Activated naive CD4-positive, alpha-beta T cell treated with anti-CD3 and anti-CD28 coated beads, Interleukin-2, amount 50 U/mL, for 24 hours (primary cell): ENCODE results near the gene ITFG1.
A peak's percentile ranks its signal among the peaks of the same experiment; 100 is the strongest.

Experiments
- H3K27ac Mint-ChIP-seq: one replicate; pipeline ENCODE4 v1.8.0; 2021; ENCODE audit warnings: mild to moderate bottlenecking, mixed read lengths
- H3K27me3 Mint-ChIP-seq: one replicate; pipeline ENCODE4 v1.8.0; 2021; ENCODE audit warnings: mixed read lengths
- H3K36me3 Mint-ChIP-seq: one replicate; pipeline ENCODE4 v1.8.0; 2021; ENCODE audit warnings: mixed read lengths
- H3K4me1 Mint-ChIP-seq: one replicate; pipeline ENCODE4 v1.8.0; 2021; ENCODE audit warnings: mixed read lengths
- H3K4me3 Mint-ChIP-seq: one replicate; pipeline ENCODE4 v1.8.0; 2021; ENCODE audit warnings: mild to moderate bottlenecking, mixed read lengths
- H3K9me3 Mint-ChIP-seq: one replicate; pipeline ENCODE4 v1.8.0; 2021; ENCODE audit warnings: mixed read lengths

ITFG1 gene

DNA sequence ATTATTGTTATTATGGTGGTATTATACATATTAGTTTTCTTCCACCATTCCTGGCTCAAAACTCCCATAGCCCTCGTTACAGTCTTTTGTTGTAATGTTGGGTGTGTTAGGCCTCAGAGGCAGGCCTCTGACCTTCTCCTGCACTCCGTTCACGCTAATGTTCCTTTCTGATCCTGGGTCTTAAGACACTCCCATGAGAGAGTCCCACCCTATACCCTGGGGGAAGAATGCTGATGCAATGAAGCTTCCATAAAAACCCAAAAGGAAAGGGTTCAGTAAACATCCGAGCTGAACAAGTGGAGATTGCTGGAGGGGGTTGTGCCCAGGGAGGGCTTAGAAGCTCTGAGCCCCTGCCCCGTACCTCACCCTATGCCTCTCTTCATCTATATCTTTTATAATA, 175.9 kb downstream of the ITFG1 start:
- Mint-ChIP-seq H3K4me3 (no peak overlapping the region), H3K27me3 (no peaks in the 10 kb centered on the region), H3K9me3 (peaks cover 13% of the 10 kb centered on the region), H3K36me3 (peaks cover 30% of the 10 kb centered on the region), H3K4me1 (no peaks in the 10 kb centered on the region), H3K27ac (no peak overlapping the region)

DNA sequence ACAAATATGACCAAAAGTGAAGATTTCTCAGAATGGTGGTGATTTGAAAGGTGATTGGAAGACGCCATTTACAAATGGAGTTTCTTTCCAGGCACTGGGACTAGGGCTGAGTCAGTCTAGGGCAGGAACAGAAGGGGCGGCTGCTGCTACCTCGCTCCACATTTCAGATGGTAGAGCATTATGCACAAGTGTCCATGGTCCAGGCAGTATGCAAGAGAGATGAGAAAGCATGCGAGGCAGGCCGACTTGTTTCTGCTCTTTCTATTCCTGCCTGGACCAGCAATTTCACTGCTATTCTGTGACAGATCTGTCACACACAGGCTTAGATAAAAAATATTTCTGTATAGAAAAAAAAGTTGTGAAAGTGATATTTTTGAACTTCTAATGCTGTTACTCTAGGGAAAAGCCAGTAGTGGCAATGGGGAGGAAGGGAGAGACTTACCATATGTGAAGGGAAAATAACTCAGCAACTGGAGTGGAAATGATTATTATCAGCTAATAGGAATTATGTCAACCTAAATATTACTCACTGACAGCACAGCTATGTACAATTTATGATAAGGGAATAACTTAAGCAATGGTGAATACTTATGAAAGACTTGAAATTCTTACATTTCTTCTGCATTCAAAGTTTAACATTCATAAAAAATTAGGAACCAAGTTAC, 182.4 kb downstream of the ITFG1 start:
- Mint-ChIP-seq H3K36me3 (peaks cover 11% of the 10 kb centered on the region), H3K4me3 (no peak overlapping the region), H3K9me3 (no peaks in the 10 kb centered on the region), H3K27ac (no peak overlapping the region), H3K4me1 (no peaks in the 10 kb centered on the region), H3K27me3 (no peaks in the 10 kb centered on the region)

DNA sequence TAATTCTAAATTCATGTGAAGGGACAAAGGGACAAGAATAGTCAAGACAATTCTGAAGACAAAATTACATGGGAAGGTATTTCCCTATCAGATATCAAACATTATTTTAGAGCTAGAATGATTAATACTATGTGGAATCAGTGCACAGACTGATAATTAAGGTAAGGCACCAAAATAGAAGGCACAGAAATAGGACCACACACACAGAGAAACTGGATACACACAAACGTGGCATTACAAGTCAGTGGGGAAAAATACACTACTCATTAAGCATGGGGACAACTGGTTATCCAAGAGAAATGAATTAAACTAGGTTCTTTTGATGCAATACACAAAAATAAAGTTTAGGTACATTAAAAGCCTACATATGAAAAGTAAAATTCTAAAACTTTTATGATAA, 184.3 kb downstream of the ITFG1 start:
- no peaks in the 10 kb centered on the region for H3K9me3 Mint-ChIP-seq
- H3K4me3 Mint-ChIP-seq = no peak overlapping the region
- H3K36me3 Mint-ChIP-seq = peaks cover 18% of the 10 kb centered on the region
- no peaks in the 10 kb centered on the region for H3K4me1 Mint-ChIP-seq
- no peak overlapping the region for H3K27ac Mint-ChIP-seq
- H3K27me3 Mint-ChIP-seq = no peaks in the 10 kb centered on the region

DNA sequence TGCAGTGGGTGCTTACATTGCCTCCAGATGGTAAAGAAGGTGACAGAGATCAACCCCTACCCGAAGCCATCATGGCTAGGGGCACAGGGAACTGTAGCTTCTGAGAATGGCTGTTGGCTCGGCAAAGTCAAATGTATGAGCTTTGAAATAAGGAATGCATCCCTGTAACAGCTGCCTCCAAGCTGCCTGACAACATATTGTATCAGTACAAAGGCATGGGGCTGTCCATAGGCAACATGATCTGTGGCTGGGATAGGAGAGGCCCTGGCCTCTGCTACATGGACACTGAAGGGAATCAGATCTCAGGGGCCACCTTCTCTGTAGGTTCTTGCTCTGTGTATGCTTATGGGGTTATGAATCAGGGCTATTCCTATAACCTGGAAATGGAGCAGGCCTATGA, 197.9 kb downstream of the ITFG1 start:
- H3K4me1 Mint-ChIP-seq = no peaks in the 10 kb centered on the region
- H3K27me3 Mint-ChIP-seq = no peaks in the 10 kb centered on the region
- H3K27ac Mint-ChIP-seq = no peak overlapping the region
- H3K9me3 Mint-ChIP-seq = no peaks in the 10 kb centered on the region
- H3K36me3 Mint-ChIP-seq = peaks cover 13% of the 10 kb centered on the region
- H3K4me3 Mint-ChIP-seq = no peak overlapping the region

DNA sequence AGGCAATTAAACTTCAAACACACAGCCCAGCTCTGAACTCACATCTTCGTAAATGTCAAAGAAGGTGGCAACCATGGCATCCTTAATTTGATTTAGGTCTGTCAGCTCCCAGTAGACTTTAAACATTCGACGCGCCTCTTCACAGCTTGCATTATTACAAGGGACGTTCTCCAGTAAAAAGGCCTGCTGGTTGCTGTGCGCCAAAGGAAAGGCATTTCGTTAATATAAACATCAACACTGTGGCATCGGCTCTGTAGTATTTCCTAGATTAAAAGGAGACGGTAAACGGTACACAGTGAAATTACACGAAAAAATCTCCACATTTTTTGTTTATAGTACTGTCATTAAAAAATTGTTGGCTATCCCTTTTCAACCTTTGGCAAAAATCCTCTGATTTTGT, 200.4 kb downstream of the ITFG1 start:
- Mint-ChIP-seq H3K36me3 (peaks cover 17% of the 10 kb centered on the region), H3K27ac (no peak overlapping the region), H3K4me1 (no peaks in the 10 kb centered on the region)

DNA sequence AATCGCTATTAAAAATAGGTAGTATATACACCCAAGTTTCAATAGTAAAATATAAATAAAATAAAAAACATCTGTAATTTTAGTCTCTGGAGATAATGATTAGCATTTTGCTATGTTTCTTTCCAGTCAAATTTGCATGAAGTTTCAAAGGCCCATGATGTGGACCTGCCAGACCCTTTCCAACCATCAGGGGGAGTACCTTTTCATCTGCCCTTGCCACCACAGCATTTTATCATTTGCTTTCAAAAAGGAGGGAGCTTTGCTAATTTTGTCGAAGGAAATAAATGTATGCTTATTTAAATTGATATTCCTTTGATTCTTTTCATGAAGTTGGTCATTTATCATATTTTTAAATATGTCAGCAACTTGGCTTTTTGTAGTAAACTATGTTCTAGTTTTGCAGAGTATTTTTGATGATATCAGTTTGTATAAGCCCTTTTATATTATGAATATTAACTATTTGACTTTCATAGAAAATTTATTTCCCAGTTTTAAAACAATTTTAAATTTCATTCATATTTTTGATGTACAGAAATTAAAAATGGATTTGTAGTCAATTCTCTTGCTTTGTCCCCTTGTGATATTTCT, 201.9 kb downstream of the ITFG1 start:
- Mint-ChIP-seq H3K4me3 (no peak overlapping the region), H3K27me3 (no peaks in the 10 kb centered on the region), H3K9me3 (no peaks in the 10 kb centered on the region), H3K4me1 (no peaks in the 10 kb centered on the region), H3K36me3 (peaks cover 18% of the 10 kb centered on the region), H3K27ac (no peak overlapping the region)

More for the DNA sequence above, 200.4 kb downstream of the ITFG1 start:
- Mint-ChIP-seq H3K27me3 (no peaks in the 10 kb centered on the region), H3K4me3 (no peak overlapping the region), H3K9me3 (no peaks in the 10 kb centered on the region)

DNA sequence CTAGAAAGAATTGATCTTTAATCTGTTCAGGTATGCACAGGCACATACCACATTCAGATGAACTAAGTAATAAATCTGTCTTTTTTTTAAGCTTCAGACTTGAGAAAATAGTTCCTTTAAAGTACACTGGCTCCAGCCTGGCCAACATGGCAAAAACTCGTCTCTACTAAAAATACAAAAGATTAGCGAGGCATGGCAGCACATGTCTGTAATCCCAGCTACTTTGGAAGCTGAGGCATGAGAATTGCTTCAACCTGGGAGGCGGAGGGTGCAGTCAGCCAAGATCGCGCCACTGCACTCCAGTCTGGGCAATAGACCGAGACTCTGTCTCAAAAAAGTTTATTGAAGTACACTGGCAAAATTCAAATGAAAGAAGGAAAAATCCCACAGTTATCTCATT, 206.1 kb downstream of the ITFG1 start:
- H3K9me3 Mint-ChIP-seq = no peaks in the 10 kb centered on the region
- H3K27ac Mint-ChIP-seq = no peak overlapping the region
- H3K4me1 Mint-ChIP-seq = no peaks in the 10 kb centered on the region
- H3K4me3 Mint-ChIP-seq = no peak overlapping the region
- peaks cover 20% of the 10 kb centered on the region for H3K36me3 Mint-ChIP-seq
- H3K27me3 Mint-ChIP-seq = no peaks in the 10 kb centered on the region

DNA sequence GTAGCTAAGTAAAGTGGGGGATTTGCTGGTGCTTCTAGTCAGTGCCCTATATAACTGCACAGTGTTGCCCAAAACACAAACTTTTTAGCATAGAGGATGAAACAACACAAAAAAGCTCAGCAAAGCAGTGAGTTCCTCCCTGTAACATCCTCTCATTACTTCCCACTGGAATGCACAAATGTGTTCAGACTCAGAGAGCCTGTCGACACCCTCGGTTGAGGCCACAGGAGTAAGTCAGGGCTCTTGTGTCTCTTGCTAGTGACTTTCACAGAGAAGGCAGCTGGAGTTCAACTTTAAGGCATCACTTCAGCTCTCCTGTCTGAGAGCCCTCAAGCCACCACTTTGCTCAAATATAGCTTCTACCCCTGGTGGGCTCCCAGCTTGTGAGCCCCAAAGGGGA, 209.9 kb downstream of the ITFG1 start:
- H3K36me3 Mint-ChIP-seq = peaks cover 12% of the 10 kb centered on the region
- no peak overlapping the region for H3K27ac Mint-ChIP-seq
- H3K4me3 Mint-ChIP-seq = no peak overlapping the region
- H3K27me3 Mint-ChIP-seq = no peaks in the 10 kb centered on the region
- no peaks in the 10 kb centered on the region for H3K4me1 Mint-ChIP-seq
- no peaks in the 10 kb centered on the region for H3K9me3 Mint-ChIP-seq

DNA sequence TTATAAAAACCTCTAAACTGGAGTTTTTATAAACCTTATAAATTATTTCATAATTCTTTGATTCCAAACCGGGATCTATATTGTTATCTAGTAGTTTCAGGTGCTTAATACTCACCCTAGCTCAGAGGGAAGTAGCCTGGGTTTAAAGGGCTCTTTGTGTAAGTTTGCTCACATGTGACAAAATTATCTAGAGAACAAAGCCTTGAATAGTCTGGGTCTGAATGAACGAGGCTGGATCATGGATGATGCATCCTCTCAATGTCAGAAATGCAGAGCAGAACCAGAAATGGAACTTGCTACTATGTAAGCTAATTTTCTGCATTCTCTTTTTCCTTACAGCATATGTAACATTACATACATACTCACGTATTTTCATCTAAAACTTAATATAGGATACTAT, 213.2 kb downstream of the ITFG1 start:
- no peak overlapping the region for H3K4me3 Mint-ChIP-seq
- H3K9me3 Mint-ChIP-seq = no peaks in the 10 kb centered on the region
- no peaks in the 10 kb centered on the region for H3K27me3 Mint-ChIP-seq
- H3K36me3 Mint-ChIP-seq = peaks cover 14% of the 10 kb centered on the region
- no peak overlapping the region for H3K27ac Mint-ChIP-seq
- H3K4me1 Mint-ChIP-seq = no peaks in the 10 kb centered on the region

DNA sequence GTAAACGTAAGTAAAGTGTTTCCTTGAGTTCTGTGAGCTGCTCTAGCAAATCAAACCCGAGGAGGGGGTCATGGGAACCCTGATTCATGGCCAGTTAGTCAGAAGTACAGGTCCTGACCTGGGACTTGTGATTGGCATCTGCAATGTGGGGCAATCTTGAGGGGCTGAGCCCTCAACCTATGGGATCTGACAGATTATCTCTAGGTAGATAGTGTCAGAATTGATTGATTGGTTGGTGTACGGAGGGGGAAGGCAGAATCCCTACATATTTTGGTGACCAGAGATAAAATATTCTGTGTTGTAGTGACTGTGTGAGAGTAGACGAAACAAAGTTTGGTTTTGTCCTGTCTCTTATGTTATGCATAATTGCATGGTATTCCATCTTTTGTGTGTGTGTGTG, 216.7 kb downstream of the ITFG1 start:
- Mint-ChIP-seq H3K4me1 (no peaks in the 10 kb centered on the region), H3K27me3 (no peaks in the 10 kb centered on the region), H3K4me3 (no peak overlapping the region), H3K9me3 (no peaks in the 10 kb centered on the region), H3K27ac (peak overlapping the region; percentile 52), H3K36me3 (peaks cover 18% of the 10 kb centered on the region)

DNA sequence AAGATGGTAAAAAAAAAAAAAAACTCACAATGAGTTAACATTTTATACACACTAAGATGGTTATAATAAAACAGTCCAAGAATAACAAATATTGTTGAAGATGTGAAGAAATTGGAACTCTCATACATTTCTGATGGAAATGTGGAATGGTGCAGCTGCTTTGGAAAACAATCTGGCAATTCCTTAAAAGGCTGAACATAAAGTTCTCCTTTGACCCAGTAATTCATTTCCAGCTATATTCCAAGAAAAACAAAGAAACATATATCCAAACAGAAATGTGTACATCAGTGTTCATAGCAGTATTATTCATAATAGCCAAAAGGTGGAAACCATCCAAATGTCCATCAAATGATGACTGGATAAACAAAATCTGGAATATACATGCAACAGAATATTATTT, 219.8 kb downstream of the ITFG1 start:
- H3K4me1 Mint-ChIP-seq = no peaks in the 10 kb centered on the region
- H3K27me3 Mint-ChIP-seq = no peaks in the 10 kb centered on the region
- H3K27ac Mint-ChIP-seq = no peak overlapping the region
- peaks cover 17% of the 10 kb centered on the region for H3K36me3 Mint-ChIP-seq
- H3K9me3 Mint-ChIP-seq = no peaks in the 10 kb centered on the region
- H3K4me3 Mint-ChIP-seq = no peak overlapping the region

DNA sequence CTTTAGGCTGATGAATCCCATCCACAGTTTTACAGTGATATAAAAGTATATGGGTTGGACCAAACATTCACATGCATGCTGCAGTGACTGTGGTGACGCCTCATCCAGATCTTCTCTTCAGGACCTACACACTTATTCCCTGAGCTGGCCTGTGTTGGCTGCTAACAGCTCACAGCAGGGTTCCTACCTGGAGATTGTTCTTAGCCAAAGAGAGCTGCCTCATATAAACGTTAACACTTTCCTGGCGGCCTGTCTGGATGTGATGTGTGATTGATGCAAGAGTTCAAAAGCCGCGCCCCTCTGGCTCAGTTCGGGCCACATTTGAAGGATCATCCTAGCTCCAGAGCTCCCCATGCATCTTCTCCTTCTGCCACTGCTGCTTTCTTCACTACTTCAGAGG, 224.1 kb downstream of the ITFG1 start:
- Mint-ChIP-seq H3K9me3 (no peaks in the 10 kb centered on the region), H3K36me3 (peaks cover 37% of the 10 kb centered on the region), H3K4me3 (no peak overlapping the region), H3K27ac (no peak overlapping the region), H3K4me1 (no peaks in the 10 kb centered on the region), H3K27me3 (no peaks in the 10 kb centered on the region)

DNA sequence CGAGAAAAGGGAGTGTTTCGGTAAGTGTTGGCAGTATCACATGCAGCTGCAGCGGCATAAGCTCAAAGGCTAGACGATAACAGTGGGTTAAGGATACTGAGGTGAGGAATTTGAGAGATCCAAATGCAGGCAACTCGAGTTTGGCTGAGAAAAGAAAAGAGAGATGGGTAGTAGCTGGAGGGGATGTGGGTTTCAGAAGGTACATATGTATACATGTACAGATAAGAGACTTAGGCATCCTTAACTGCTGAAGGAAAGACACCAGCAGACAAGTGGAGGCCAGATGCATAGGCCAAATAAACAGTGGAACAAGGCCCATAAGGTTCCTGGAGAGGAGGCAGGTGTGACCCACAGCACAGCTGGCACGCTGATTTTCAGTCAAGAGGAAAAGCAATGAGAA, 230.6 kb downstream of the ITFG1 start:
- H3K4me3 Mint-ChIP-seq = no peak overlapping the region
- no peak overlapping the region for H3K27ac Mint-ChIP-seq
- no peaks in the 10 kb centered on the region for H3K9me3 Mint-ChIP-seq
- H3K36me3 Mint-ChIP-seq = peaks cover 51% of the 10 kb centered on the region
- no peaks in the 10 kb centered on the region for H3K27me3 Mint-ChIP-seq
- H3K4me1 Mint-ChIP-seq = no peaks in the 10 kb centered on the region

DNA sequence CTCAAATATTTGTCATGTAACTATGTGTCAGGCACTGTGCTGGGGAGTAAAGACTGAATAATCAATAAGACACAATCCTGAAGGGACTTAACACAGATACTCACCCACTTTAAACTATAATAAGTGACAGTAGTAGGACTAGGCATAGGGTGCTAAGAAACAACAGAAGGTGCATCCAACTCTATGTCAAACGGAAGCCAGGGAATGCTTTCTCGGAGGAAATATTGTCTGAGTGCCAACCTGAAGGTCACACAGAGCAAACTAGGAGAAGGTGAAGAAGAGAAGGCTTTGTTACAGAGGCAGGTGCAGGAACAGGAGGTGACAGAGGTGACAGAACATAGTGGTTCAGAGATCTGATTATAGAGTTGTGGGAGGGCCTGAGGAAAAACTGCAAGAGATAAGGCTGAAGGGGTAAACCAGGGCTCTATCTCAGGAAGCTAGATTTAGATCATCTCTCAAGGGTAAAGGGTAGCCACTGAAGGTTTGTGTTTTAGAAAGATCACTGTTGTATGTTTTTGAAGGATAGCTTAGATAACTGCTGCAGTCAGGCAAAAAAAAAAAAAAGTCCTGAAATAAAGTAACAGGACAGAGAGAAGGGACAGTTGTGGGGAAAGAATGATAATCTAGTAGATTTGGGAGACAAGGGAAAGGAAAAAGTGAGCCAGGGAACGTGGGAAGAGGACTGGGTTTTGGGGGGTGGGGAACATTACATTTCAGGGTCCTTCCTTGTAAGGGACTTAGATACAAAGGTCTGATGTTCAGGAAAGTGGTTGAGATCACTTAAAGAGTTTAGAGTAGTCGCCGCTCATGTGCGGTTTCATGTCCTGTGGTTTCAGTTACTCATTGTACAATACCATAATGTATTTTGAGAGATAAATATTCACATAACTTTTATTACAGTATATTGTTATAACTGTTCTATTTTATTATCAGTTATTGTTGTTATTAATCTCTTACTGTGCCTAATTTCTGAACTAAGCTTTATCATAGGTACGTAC, 231.5 kb downstream of the ITFG1 start:
- H3K4me3 Mint-ChIP-seq = no peak overlapping the region
- H3K9me3 Mint-ChIP-seq = no peaks in the 10 kb centered on the region
- peaks cover 55% of the 10 kb centered on the region for H3K36me3 Mint-ChIP-seq
- H3K27me3 Mint-ChIP-seq = no peaks in the 10 kb centered on the region
- H3K27ac Mint-ChIP-seq = no peak overlapping the region
- no peaks in the 10 kb centered on the region for H3K4me1 Mint-ChIP-seq

DNA sequence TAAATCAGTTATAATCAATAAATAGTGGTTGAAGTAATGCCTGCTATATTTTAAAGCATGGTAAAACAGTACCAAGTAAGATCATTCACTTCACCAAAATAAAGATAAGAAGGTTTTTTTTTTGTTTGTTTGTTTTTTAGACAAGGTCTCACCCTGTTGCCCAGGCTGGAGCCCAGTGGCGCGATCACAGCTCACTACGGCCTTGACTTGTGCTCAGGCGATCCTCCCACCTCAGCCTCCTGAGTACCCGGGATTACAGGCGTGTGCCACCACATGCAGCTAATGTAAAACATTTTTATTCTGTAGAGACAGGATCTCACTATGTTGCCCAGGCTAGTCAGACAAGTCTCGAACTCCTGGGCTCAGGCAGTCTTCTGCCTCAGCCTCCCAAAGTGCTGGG, 232.6 kb downstream of the ITFG1 start:
- H3K4me3 Mint-ChIP-seq = no peak overlapping the region
- H3K4me1 Mint-ChIP-seq = no peaks in the 10 kb centered on the region
- H3K27ac Mint-ChIP-seq = no peak overlapping the region
- H3K27me3 Mint-ChIP-seq = no peaks in the 10 kb centered on the region
- H3K9me3 Mint-ChIP-seq = no peaks in the 10 kb centered on the region
- H3K36me3 Mint-ChIP-seq = peaks cover 54% of the 10 kb centered on the region
